Measurements from ENCODE around the gene METTL26. TPM values are rescaled to one million over a fixed set of nuclear protein-coding genes. Genes with fewer than 3 reads are reported as not detected.

The METTL26 gene
- total RNA-seq, 1 donor from 2014 or later, result 101 TPM

- no peak for DNase-seq (ENCODE audit: low read depth, low spot score)
Observed at GRCh38 chr16:625977-626765, 9.9 kb downstream of the METTL26 start.

DNA sequence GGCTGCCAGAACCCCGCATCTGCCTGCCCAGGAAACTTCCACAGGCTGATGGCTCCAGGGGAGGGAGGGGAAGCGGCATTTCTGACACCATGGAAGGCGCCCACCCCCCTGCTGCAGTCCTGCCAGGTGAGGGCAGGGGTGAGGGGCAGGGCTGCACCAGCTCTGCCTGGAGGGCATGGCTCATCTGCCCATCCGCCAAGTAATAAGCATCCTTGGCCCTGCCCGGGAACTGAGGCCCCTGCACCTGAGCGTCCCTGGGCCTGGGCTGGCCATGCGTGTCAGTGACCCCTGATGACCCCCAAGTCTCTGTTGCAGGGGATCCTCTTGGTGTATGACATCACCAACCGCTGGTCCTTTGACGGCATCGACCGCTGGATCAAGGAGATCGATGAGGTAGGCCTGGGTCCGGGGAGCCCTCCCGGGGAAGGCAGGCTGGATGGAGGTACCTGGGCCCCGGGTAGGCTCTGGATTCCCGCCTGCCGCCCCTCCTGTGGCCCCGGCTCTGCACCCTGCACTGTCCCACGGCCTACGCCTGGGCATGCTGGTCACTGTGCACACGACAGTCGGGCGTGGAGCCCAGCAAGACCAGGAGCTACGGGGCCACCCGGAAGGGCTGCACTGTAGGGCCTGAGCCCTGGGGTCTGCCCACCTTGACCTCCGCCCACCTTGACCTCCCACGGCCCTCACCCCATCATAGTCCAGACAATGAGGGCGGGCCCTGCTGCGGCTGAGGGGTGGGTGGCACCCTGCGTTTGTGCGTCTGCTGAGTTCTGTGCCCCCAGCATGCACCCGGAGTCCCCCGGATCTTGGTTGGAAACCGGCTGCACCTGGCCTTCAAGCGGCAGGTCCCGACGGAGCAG, 10.8 kb downstream of the METTL26 start:
- no peak for DNase-seq (ENCODE audit: low read depth, low spot score)

DNA sequence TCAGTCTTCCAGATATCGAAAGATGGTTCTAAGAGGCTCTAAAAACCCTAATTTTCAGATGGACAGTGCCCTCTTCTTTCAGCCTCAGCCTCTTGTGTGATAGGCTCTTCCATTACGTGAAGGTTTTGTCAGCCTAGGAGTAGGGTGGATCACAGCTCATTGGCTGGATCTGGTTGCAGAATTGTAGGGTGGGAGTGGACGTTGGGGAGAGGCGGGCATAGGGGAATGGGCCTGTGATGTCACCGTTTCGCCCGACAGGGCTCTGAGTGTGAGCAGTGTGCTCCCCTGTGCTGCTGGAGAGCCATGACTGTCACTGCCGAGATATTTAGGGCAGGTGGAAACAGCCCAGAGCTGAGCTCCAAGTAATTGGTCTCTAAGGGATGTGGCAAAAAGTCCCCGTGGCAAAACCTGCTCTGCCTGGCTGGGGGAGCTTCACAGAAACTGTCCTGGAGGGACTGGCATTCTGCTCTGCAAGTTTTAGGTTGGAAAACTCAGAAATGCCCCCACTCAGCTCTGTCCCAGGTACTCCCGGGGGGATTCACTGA, 11.5 kb downstream of the METTL26 start:
- DNase-seq (ENCODE audit: low read depth, low spot score), result no peak

GRCh38 chr16:622920-623280, 13.2 kb downstream of the METTL26 start:
- DNase-seq (ENCODE audit: low read depth, low spot score), result no peak

- no peak for DNase-seq (ENCODE audit: low read depth, low spot score)
Observed at GRCh38 chr16:621526-622105, 14.5 kb downstream of the METTL26 start.

- no peak for DNase-seq (ENCODE audit: low read depth, low spot score)
Observed at GRCh38 chr16:620700-621525, 15.2 kb downstream of the METTL26 start.

DNA sequence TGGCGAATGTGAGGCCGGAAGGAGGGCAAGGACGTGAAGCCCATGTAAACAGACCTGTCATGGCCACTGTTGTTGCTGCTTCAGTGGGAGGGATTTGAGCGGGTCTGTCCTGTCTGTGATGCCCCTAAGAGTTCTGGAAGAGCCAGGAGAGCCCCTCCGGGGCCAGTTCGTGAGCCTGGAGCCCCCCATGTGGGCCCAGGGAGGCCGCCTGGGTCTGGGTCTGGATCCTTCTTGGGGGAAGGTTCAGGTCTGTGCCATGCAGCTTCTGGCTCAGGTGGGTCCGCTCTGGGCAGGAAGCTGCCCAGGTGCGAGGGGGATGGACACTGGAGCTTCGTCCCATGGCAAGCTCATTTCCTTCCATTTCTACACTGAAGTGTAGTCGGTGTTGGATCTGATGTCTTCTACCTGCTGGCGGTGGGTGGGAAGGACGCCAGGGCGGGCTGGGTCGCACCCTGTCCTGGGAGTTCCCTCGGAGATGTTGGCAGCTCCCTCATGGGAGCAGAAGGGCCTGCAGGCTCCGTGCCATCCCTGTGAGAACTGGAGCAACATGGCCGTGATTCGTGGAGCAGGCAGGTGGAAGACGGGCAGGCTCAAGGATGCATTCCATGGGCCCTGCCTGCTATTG, 16.5 kb downstream of the METTL26 start:
- no peak for DNase-seq (ENCODE audit: low read depth, low spot score)

DNA sequence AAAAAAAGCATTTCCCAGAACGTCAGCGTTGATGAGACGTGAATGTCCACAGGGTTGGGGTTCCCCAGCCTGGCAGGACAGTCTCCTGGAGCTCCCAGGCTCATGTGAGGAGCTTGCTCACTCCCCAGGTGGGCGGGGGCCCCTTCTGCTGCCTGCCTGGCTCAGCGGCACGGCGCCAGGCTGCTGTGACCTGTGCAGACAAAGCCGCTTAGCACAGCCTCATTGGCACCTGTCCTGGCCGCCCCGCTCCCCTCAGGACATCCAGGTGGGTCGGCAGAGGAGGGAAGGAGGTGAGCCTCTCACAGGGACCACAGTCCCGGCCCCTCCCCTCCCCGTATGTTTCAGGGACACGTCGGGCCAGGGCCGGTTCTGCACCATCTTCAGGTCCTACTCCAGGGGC, 18.2 kb downstream of the METTL26 start:
- no peak for DNase-seq (ENCODE audit: low read depth, low spot score)

- DNase-seq (ENCODE audit: low read depth, low spot score), result no peak
Observed at GRCh38 chr16:616733-617586, 19.1 kb downstream of the METTL26 start.

GRCh38 chr16:615122-615521, 21.0 kb downstream of the METTL26 start:
- DNase-seq (ENCODE audit: low read depth, low spot score), result no peak

DNA sequence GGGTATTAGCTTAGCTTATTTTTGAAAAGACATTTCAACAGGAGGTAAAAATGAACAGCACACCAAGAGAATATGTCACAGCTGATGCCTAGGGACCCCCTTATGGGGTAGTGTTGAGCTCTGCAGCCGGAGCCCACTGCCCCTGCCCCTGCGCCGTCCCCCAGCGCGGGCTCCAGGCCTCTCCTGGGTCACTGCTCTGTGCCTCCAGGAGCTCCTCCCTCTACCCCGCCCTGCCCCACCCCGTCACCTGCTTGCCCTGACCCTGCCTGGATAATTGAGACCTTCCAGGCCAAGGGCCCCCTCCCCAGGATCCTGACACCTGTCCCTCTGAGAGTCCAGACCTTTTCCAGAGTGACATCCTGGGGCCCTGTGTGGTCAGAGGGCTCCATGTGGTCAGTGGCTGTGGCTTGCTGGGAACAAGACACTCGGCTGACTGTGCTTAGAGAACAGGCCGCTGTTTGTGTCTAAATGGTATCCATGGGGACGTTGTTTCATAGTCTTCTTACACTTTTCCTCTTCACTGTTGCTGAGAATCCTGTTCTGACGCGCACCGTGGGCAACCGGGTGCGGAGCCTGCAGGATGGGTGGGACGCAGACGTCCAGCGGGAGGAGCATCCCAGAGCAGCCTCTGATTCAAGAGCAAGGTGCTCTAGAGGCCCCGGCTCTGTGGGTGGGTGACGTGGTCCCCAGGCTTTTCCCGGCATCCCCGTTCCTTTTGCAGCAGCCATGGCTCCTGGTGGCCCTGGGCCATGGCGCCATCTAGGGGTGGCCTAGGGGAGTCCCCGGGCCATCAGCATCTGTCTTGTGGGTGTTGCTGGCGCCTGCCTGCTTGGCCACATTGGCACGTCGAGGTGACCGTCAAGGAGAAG, 25.4 kb downstream of the METTL26 start:
- no peak for DNase-seq (ENCODE audit: low read depth, low spot score)

DNA sequence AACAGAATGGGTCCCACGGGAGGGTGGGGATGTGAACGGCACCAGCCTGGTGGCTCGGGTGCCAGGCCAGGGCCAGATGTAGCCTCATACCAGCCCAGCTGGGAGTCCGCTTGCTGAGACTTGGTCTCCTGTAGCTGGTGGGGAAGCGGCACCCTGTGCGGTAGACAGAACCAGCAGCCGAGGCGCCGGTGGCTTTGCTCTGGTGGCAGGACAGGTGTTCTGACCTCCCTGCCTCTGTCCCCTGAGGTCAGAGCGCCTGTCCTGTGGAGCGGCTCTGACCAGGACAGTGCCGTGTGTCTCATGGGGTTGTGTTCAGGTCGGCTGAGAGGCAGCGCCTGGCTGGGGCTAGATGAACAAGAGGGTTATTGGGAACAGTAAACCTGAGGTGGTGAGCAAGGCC, 26.1 kb downstream of the METTL26 start:
- DNase-seq (ENCODE audit: low read depth, low spot score), result no peak

DNA sequence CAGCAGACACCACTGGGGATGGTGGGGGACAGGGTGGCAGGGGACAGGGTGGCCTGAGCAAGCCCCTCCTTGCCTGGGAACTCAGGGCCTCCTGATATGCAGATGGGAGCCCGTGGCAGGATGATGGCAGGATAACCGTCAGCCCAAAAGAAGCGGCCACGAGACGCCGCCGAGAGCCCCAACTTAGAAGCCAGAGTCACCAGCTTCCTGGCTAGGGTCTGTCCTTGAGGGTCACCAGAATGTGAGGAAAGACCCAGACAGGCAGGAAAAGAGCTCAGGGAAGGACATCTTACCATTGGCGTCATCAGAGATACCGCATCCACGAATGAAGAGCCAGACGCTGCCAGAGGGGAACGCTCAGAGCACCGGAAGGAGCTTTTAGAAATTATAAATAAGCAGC, 26.8 kb downstream of the METTL26 start:
- DNase-seq (ENCODE audit: low read depth, low spot score), result no peak

GRCh38 chr16:608019-608418, 28.1 kb downstream of the METTL26 start:
- DNase-seq (ENCODE audit: low read depth, low spot score), result no peak

DNA sequence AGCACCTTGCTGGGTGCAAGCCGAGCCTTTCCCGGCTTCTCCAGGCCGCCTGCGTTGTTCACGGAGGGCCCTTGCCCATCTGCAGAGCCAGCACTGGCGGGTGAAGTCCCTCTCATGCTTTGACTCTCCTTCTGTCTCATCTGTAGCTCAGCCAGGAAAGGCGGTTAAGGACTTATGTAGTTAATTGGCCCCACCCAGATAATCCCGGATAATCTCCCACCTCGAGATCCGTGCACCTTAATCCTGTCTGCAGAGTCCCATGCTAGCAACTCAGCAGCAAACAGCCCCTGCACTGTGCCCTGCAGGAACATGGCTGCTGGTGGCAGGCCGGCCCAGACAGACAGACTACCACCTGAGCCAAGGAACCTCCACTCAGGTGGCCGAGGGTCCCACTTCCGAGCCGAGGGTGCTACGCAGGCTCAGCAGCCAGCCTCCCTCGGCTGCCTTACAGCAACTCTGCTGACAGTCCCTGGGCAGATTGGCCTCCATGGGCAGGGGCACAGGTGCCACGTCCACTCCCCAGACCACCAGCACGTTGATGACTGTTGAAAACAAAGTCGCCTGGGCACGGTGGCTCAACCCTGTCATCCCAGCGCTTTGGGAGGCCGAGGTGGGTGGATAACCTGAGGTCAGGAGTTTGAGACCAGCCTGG, 29.3 kb downstream of the METTL26 start:
- no peak for DNase-seq (ENCODE audit: low read depth, low spot score)

GRCh38 chr16:603933-604332, 32.2 kb downstream of the METTL26 start:
- DNase-seq (ENCODE audit: low read depth, low spot score), result no peak

GRCh38 chr16:600781-601180, 35.3 kb downstream of the METTL26 start:
- DNase-seq (ENCODE audit: low read depth, low spot score), result no peak

All from pulmonary artery endothelial cell (primary cell).